CD4-positive, alpha-beta T cell treated with Interleukin-10 for 1 hour (primary cell): Measurements from ENCODE around the gene SRP54.
"Not testable (repeated sequence)": the region's sequence is repeated elsewhere in the genome, so short reads cannot be mapped to it uniquely, and the experiment has no call there.

Experiments used
- DNase-seq: peaks from one replicate; pipeline ENCODE4 v3.0.0-alpha.2; 2020

Gene SRP54

GRCh38 chr14:34985740-34986139 is 2.9 kb downstream of the SRP54 start:
- no peak for DNase-seq

- no peak for DNase-seq
Measured at GRCh38 chr14:34987180-34987579, 4.4 kb downstream of the SRP54 start.

- DNase-seq = no peak
Measured at GRCh38 chr14:34989762-34990161, 7.0 kb downstream of the SRP54 start.

- no peak for DNase-seq
Measured at GRCh38 chr14:34993426-34993825, 10.6 kb downstream of the SRP54 start.

GRCh38 chr14:34994668-34995067 is 11.9 kb downstream of the SRP54 start:
- no peak for DNase-seq

- DNase-seq = no peak
Measured at GRCh38 chr14:34997762-34998161, 15.0 kb downstream of the SRP54 start.

GRCh38 chr14:34999500-34999899 is 16.7 kb downstream of the SRP54 start:
- no peak for DNase-seq

- DNase-seq = no peak
Measured at GRCh38 chr14:35001621-35002020, 18.8 kb downstream of the SRP54 start.

DNA sequence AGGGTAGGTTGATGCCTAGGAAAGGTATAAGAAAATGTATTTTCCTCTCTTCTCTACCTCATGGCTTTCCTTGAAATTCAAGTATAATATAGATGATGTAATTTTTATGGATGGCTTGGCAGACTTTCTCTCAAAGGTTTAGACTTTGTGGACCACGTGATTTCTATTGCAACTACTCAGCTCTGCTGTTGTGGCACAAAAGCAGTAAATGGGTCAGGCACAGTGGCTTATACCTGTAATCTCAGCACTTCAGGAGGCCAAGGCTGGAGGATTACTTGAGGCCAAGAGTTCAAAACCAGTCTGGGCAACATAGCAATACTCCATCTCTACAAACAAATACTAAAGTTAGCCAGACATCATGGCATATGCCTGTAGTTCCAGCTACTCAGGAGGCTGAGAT is 22.0 kb downstream of the SRP54 start:
- no peak for DNase-seq

DNA sequence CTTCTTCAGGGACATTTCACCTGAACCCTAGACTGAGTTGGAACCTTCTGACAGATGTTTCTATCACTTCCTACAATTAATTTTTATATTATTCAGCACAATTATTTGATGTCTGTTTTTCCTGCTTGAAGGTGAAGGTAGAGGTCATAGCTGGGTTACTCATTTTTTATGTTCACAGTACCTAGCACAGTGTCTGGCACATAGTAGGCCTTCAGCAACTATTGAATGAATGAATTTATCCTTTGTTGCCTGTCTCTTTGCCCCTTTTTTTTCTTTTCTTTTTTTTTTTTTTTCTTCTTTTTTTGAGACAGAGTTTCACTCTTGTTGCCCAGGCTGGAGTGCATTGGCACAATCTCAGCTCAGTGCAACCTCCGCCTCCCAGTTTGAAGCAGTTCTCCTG is 33.8 kb downstream of the SRP54 start:
- no peak for DNase-seq

- DNase-seq = no peak
Measured at GRCh38 chr14:35020713-35021112, 37.9 kb downstream of the SRP54 start.

DNA sequence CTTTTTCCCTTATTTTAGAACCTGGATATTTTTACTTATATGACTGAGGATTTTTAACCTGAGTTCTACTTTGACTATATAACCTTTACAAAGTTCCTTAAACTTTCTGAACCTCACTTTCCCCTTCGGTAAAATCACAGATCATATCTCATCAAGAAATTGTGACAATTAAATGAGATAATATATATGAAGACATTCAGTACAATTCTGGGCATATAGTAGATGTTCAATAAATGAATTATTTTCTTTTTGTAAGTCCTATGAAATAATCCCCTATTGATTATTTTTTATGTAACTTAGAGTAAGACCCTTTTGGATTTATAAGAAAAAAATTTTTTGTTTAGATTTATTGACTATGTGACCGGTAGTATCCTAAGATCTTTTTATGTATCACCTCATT is 45.6 kb downstream of the SRP54 start:
- DNase-seq = no peak

- DNase-seq = no peak
Measured at GRCh38 chr14:35032562-35032961, 49.8 kb downstream of the SRP54 start.

- no peak for DNase-seq
Measured at GRCh38 chr14:35034440-35034833, 51.6 kb downstream of the SRP54 start.

GRCh38 chr14:35034944-35035554 is 52.3 kb downstream of the SRP54 start:
- DNase-seq = not testable (repeated sequence)

DNA sequence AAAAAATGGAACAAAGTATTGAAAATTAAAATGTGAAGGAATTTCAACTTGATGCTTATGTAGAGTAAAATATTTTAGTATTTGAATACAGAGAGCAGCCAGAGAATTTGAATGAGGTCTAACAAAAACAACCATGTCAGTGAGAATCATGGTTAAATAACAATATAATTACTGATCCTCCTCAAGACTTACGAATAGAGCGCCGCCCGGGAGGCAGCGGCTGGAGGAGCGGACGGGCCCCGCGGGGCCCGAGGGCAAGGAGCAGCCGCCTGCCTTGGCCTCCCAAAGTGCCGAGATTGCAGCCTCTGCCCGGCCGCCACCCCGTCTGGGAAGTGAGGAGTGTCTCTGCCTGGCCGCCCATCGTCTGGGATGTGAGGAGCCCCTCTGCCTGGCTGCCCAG is 55.5 kb downstream of the SRP54 start:
- not testable (repeated sequence) for DNase-seq

GRCh38 chr14:35042632-35043031 is 59.8 kb downstream of the SRP54 start:
- no peak for DNase-seq

GRCh38 chr14:35043046-35043445 is 60.3 kb downstream of the SRP54 start:
- DNase-seq = no peak

DNA sequence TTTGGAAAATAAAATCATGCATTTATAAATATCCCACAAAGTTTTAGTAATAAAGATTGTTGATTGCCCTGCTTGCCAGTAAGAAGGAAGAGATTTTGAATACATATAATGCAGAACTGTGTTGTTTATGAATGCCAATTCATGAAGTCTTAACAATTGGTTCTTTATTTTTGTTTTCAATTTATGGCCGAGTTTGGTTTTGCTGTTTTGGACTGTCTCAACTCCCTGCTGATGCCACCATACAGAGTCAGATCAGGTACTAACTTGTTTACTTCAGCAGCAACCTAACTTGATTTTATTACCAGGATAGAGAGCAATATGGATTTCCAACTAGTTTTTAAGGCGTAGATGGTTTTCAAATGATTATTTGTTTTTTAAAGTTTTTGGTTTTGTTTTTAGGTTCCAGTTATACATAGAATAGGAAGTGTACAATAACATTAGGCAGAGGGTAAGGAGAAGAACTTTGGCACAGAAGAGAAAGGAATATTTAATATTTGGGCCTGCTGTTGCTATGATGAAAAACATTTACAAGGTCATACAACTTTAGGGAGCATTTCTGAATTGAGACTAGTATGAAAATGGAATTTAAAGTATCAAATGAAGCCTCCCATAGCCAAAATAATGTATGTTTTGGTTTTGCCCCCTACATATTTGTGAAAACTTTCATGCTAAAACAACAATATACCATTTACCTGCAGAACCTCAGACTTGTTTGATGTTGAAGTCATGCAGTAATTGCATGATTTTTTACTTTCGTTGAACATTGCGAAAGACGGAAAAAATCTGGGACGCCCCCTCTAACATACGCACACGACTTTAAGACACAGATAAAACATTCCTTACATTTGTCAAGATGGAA is 62.4 kb downstream of the SRP54 start:
- DNase-seq = no peak

- DNase-seq = no peak
Measured at GRCh38 chr14:35045798-35046047, 62.9 kb downstream of the SRP54 start.

- DNase-seq = peak; percentile 100
Measured at GRCh38 chr14:35046048-35046750, 63.4 kb downstream of the SRP54 start, which contains the start of gene FAM177A1. TSS of gene FAM177A1 (plus strand) at chr14:35046272. CDS start at chr14:35046464, 192 bp downstream.

GRCh38 chr14:35046751-35047536 is 64.2 kb downstream of the SRP54 start:
- DNase-seq = peak; percentile 34

GRCh38 chr14:35047976-35048513 is 65.3 kb downstream of the SRP54 start:
- DNase-seq = no peak
